ENCODE results near the gene F2R. TPM values are rescaled to one million over a fixed set of nuclear protein-coding genes. Genes with fewer than 3 reads are reported as not detected.

Gene F2R
- total and polyA plus RNA-seq, 2 of the 8 experiments (the other 6 are each of a cell fraction or from before 2014, with no cell fraction given), result 23.8 to 29.1 TPM

- Histone ChIP-seq H3K79me1 (ENCODE audit: low read depth, low read length) (peaks cover 7% of the 10 kb centered on the region; the same call in 1 of the 2 replicates), H3K23ac (ENCODE audit: insufficient read length) (no peak overlapping the region), H3K23me2 (ENCODE audit: low read depth, low read length) (no peaks in the 10 kb centered on the region), H4K20me1 (replicated peaks in 1 of 2; ENCODE audit: control insufficient read depth in 1 of 2, insufficient read depth in 2 of 2, low read length in 2 of 2) (peaks cover 2 to 3% of the 10 kb centered on the region in 2 experiments), H3K27ac (ENCODE audit: low read depth, low read length) (no peak overlapping the region), H3K18ac (ENCODE audit: extremely low read depth, low read length) (no peak overlapping the region), H3K4me1 (replicated peaks in 1 of 4; ENCODE audit: control insufficient read depth in 3 of 4, insufficient read depth in 4 of 4, low read length in 3 of 4) (no peaks in the 10 kb centered on the region), H4K8ac (ENCODE audit: extremely low read depth, insufficient read depth, low read length) (no peak overlapping the region), H3K9ac (replicated peaks in 1 of 4; ENCODE audit: extremely low read depth in 1 of 4, low read depth in 3 of 4, low read length in 3 of 4) (no peak overlapping the region), H3K36me3 (ENCODE audit: control insufficient read depth in 2 of 4, insufficient read depth in 4 of 4, low read length in 3 of 4) (no peaks in the 10 kb centered on the region; a peak in 2 of 8 replicates), H3K4ac (replicated peaks; ENCODE audit: insufficient read length, low read depth, low read length) (no peak overlapping the region), H2BK120ac (replicated peaks; ENCODE audit: low read depth, low read length) (no peak overlapping the region), H2AFZ (ENCODE audit: low read length) (no peak overlapping the region), H3K4me2 (ENCODE audit: insufficient read depth in 1 of 2, low read depth in 2 of 2, low read length in 2 of 2) (no peak overlapping the region), H3K4me3 (ENCODE audit: extremely low read depth in 1 of 4, insufficient read depth in 2 of 4, low read depth in 3 of 4, low read length in 4 of 4) (no peak overlapping the region), H2AK5ac (ENCODE audit: low read depth, low read length) (no peak overlapping the region), H4K5ac (ENCODE audit: insufficient read length, low read depth, low read length) (no peak overlapping the region), H2BK12ac (ENCODE audit: low read depth, low read length) (no peak overlapping the region), H2BK20ac (ENCODE audit: low read length) (no peak overlapping the region), H3K14ac (ENCODE audit: insufficient read length) (no peak overlapping the region), H3K56ac (replicated peaks; ENCODE audit: insufficient read length, low read depth, low read length) (no peak overlapping the region), H2BK5ac (ENCODE audit: low read depth, low read length) (no peak overlapping the region), H3K79me2 (ENCODE audit: control insufficient read depth in 1 of 2, insufficient read depth in 2 of 2, low read length in 2 of 2) (peaks cover 0 to 39% of the 10 kb centered on the region in 2 experiments; a peak in 2 of 4 replicates), H2BK15ac (ENCODE audit: low read length) (no peak overlapping the region), H3K9me3 (ENCODE audit: insufficient read depth in 2 of 2, low read depth in 1 of 2, low read length in 1 of 2) (peaks cover 0 to 1% of the 10 kb centered on the region in 2 experiments; a peak in 3 of 4 replicates), H3K27me3 (replicated peaks in 1 of 4; ENCODE audit: control insufficient read depth in 3 of 4, extremely low read depth in 1 of 4, insufficient read depth in 3 of 4, low read length in 3 of 4) (no peaks in the 10 kb centered on the region), H4K91ac (replicated peaks; ENCODE audit: insufficient read length, low read length) (no peak overlapping the region)
- WGBS, 2 experiments (ENCODE audit: extremely low coverage in 1 of 2, insufficient coverage in 1 of 2, insufficient read length in 1 of 2, insufficient replicate concordance in 2 of 2, low coverage in 1 of 2, low lambda C conversion rate in 2 of 2, missing lambda C conversion rate in 1 of 2), result 82% methylated on average over 1 of the region's 1 CpG; no CpG with 5 or more reads in 1 of the 2 experiments
- POLR2A ChIA-PET (ENCODE audit: partially characterized antibody), result no interaction called here
- FAIRE-seq (no peak), DNase-seq (ENCODE audit: low read depth in 1 of 2, low spot score in 2 of 2) (no peak)
- TF ChIP-seq HDAC2 (IDR thresholded peaks at IDR 0.05; ENCODE audit: borderline replicate concordance in 1 of 2, low read depth in 2 of 2, low read length in 2 of 2) (no peak), CEBPB (IDR thresholded peaks at IDR 0.05; ENCODE audit: low read depth, low read length) (no peak), HDAC6 (IDR thresholded peaks at IDR 0.05; ENCODE audit: low read depth, low read length) (no peak), SP4 (IDR thresholded peaks at IDR 0.05; ENCODE audit: low read length) (no peak), SAP30 (IDR thresholded peaks at IDR 0.05; ENCODE audit: insufficient read depth, insufficient replicate concordance, low read length) (no peak), KDM4A (IDR thresholded peaks at IDR 0.05; ENCODE audit: low read depth, low read length, severe bottlenecking) (no peak), NRF1 (IDR thresholded peaks at IDR 0.05; ENCODE audit: low read depth, low read length) (no peak), ASH2L (IDR thresholded peaks at IDR 0.05; ENCODE audit: low read length) (no peak), E2F6 (IDR thresholded peaks at IDR 0.05) (no peak), BCL11A (IDR thresholded peaks at IDR 0.05; ENCODE audit: low read depth in 2 of 2, low read length in 2 of 2) (no peak), RBBP5 (IDR thresholded peaks at IDR 0.05; ENCODE audit: borderline replicate concordance, low read depth, low read length) (no peak), MAFK (IDR thresholded peaks at IDR 0.05; ENCODE audit: low read depth, low read length) (no peak)
- CTCF ChIA-PET (ENCODE audit: partially characterized antibody), result no interaction called here
Observed at GRCh38 chr5:76723906-76724305, 8.0 kb downstream of the F2R start.

Data from H1 (cell line).